Thyroid gland (tissue), 4 donors: Measurements from ENCODE around the gene PWWP2A.

Experiments used
- CTCF ChIP-seq, 6 experiments: fragments of 200-600 bp in 3 of 6; fragments of 450-650 bp in 3 of 6; sonication (generic) in 3 of 6; IDR thresholded peaks; one replicate each; pipeline ENCODE4 v1.5.1; 2016 to 2019; ENCODE audit warnings: antibody characterized with exemption in 6 of 6, mild to moderate bottlenecking in 2 of 6, inconsistent platforms in 1 of 6, moderate library complexity in 1 of 6
- POLR2A ChIP-seq, 2 donors: fragments of 450-650 bp; IDR thresholded peaks; one replicate each; pipeline ENCODE4 v1.6.1; 2017; ENCODE audit warnings: antibody characterized with exemption in 2 of 2, mild to moderate bottlenecking in 2 of 2, moderate library complexity in 1 of 2

GRCh38 chr5:160071916-160072315, 47.3 kb downstream of the PWWP2A start:
- no peak for TF ChIP-seq POLR2A (IDR thresholded peaks at IDR 0.05)
- TF ChIP-seq CTCF (IDR thresholded peaks at IDR 0.05) = no peak
